ENCODE measurements around the gene RNF182.
A peak's percentile ranks its signal among the peaks of the same experiment; 100 is the strongest.
"Not testable (repeated sequence)": the region's sequence is repeated elsewhere in the genome, so short reads cannot be mapped to it uniquely, and the experiment has no call there.

RNF182 gene

GRCh38 chr6:13934721-13935120 lies 10.0 kb downstream of the RNF182 start:
- H3K9me3 ChIP-seq (ENCODE audit: low read depth, low read length) = 0 out of 2 replicates have a peak, but pooled peaks cover 7% of the 10 kb centered on the region
- peak overlapping the region; percentile 63; the same call in 1 of the 2 replicates for H3K27ac ChIP-seq
- TF ChIP-seq EZH2 (IDR thresholded peaks at IDR 0.05) (no peak), POLR2AphosphoS5 (IDR thresholded peaks at IDR 0.05; ENCODE audit: borderline replicate concordance, low read depth, low read length) (no peak), FOXP2 (optimal IDR thresholded peaks at IDR 0.05; ENCODE audit: control extremely low read depth, extremely low read length, insufficient read depth) (no peak)
- no peak for DNase-seq (ENCODE audit: low read depth, low spot score)
- peaks cover 31% of the 10 kb centered on the region for H3K36me3 ChIP-seq (ENCODE audit: insufficient read depth, low read length)
- H3K9ac ChIP-seq (ENCODE audit: insufficient read length) = no peak overlapping the region
- H3K4me3 ChIP-seq = peak overlapping the region; percentile 10; the same call in 1 of the 2 replicates

- Histone ChIP-seq H3K9me3 (ENCODE audit: low read depth, low read length) (peaks cover 7% of the 10 kb centered on the region; the same call in 1 of the 2 replicates), H3K36me3 (ENCODE audit: insufficient read depth, low read length) (peaks cover 32% of the 10 kb centered on the region), H3K27ac (peak overlapping the region; percentile 63; the same call in 1 of the 2 replicates), H3K9ac (ENCODE audit: insufficient read length) (no peak overlapping the region), H3K4me3 (peak overlapping the region; percentile 10; the same call in 1 of the 2 replicates)
- peak; percentile 66 for DNase-seq (ENCODE audit: low read depth, low spot score)
- peak; percentile 11; the same call in 1 of the 2 replicates for TF ChIP-seq POLR2AphosphoS5 (IDR thresholded peaks at IDR 0.05; ENCODE audit: borderline replicate concordance, low read depth, low read length)
- no peak for TF ChIP-seq EZH2 (IDR thresholded peaks at IDR 0.05)
- no peak for TF ChIP-seq FOXP2 (optimal IDR thresholded peaks at IDR 0.05; ENCODE audit: control extremely low read depth, extremely low read length, insufficient read depth)
Measured at GRCh38 chr6:13935190-13935880, 10.6 kb downstream of the RNF182 start.

- peak; percentile 86 for DNase-seq (ENCODE audit: low read depth, low spot score)
- Histone ChIP-seq H3K27ac (peak overlapping the region; percentile 63; the same call in 1 of the 2 replicates), H3K9me3 (ENCODE audit: low read depth, low read length) (peaks cover 12% of the 10 kb centered on the region; the same call in 1 of the 2 replicates), H3K36me3 (ENCODE audit: insufficient read depth, low read length) (peaks cover 36% of the 10 kb centered on the region)
- not testable (repeated sequence) for H3K9ac ChIP-seq (ENCODE audit: insufficient read length); H3K4me3 ChIP-seq
Measured at GRCh38 chr6:13935881-13936261, 11.1 kb downstream of the RNF182 start.

GRCh38 chr6:13941902-13942301 lies 17.1 kb downstream of the RNF182 start:
- Histone ChIP-seq H3K4me3 (no peak overlapping the region), H3K9me3 (ENCODE audit: low read depth, low read length) (peaks cover 23% of the 10 kb centered on the region; the same call in 1 of the 2 replicates), H3K27ac (no peak overlapping the region), H3K36me3 (ENCODE audit: insufficient read depth, low read length) (peaks cover 42% of the 10 kb centered on the region), H3K9ac (ENCODE audit: insufficient read length) (no peak overlapping the region)
- no peak for TF ChIP-seq POLR2AphosphoS5 (IDR thresholded peaks at IDR 0.05; ENCODE audit: borderline replicate concordance, low read depth, low read length)
- no peak for TF ChIP-seq EZH2 (IDR thresholded peaks at IDR 0.05)
- TF ChIP-seq FOXP2 (optimal IDR thresholded peaks at IDR 0.05; ENCODE audit: control extremely low read depth, extremely low read length, insufficient read depth) = no peak
- DNase-seq (ENCODE audit: low read depth, low spot score) = no peak

GRCh38 chr6:13943943-13944342 lies 19.2 kb downstream of the RNF182 start:
- peaks cover 51% of the 10 kb centered on the region for H3K36me3 ChIP-seq (ENCODE audit: insufficient read depth, low read length)
- TF ChIP-seq EZH2 (IDR thresholded peaks at IDR 0.05) (no peak), FOXP2 (optimal IDR thresholded peaks at IDR 0.05; ENCODE audit: control extremely low read depth, extremely low read length, insufficient read depth) (no peak), POLR2AphosphoS5 (IDR thresholded peaks at IDR 0.05; ENCODE audit: borderline replicate concordance, low read depth, low read length) (no peak)
- DNase-seq (ENCODE audit: low read depth, low spot score) = no peak
- H3K27ac ChIP-seq = no peak overlapping the region
- peaks cover 20% of the 10 kb centered on the region; the same call in 1 of the 2 replicates for H3K9me3 ChIP-seq (ENCODE audit: low read depth, low read length)
- no peak overlapping the region for H3K4me3 ChIP-seq
- no peak overlapping the region for H3K9ac ChIP-seq (ENCODE audit: insufficient read length)

- H3K4me3 ChIP-seq = no peak overlapping the region
- no peak overlapping the region for H3K9ac ChIP-seq (ENCODE audit: insufficient read length)
- no peak for DNase-seq (ENCODE audit: low read depth, low spot score)
- no peak for TF ChIP-seq EZH2 (IDR thresholded peaks at IDR 0.05)
- no peak for TF ChIP-seq POLR2AphosphoS5 (IDR thresholded peaks at IDR 0.05; ENCODE audit: borderline replicate concordance, low read depth, low read length)
- TF ChIP-seq FOXP2 (optimal IDR thresholded peaks at IDR 0.05; ENCODE audit: control extremely low read depth, extremely low read length, insufficient read depth) = no peak
- peaks cover 12% of the 10 kb centered on the region; the same call in 1 of the 2 replicates for H3K9me3 ChIP-seq (ENCODE audit: low read depth, low read length)
- no peak overlapping the region for H3K27ac ChIP-seq
- H3K36me3 ChIP-seq (ENCODE audit: insufficient read depth, low read length) = peaks cover 57% of the 10 kb centered on the region
Measured at GRCh38 chr6:13946506-13946905, 21.8 kb downstream of the RNF182 start.

GRCh38 chr6:13947611-13948178 lies 22.9 kb downstream of the RNF182 start:
- Histone ChIP-seq H3K9ac (ENCODE audit: insufficient read length) (no peak overlapping the region), H3K4me3 (no peak overlapping the region), H3K9me3 (ENCODE audit: low read depth, low read length) (peaks cover 9% of the 10 kb centered on the region; the same call in 1 of the 2 replicates), H3K27ac (no peak overlapping the region), H3K36me3 (ENCODE audit: insufficient read depth, low read length) (peaks cover 53% of the 10 kb centered on the region)
- TF ChIP-seq EZH2 (IDR thresholded peaks at IDR 0.05) (no peak), POLR2AphosphoS5 (IDR thresholded peaks at IDR 0.05; ENCODE audit: borderline replicate concordance, low read depth, low read length) (no peak), FOXP2 (optimal IDR thresholded peaks at IDR 0.05; ENCODE audit: control extremely low read depth, extremely low read length, insufficient read depth) (no peak)
- no peak for DNase-seq (ENCODE audit: low read depth, low spot score)

- H3K36me3 ChIP-seq (ENCODE audit: insufficient read depth, low read length) = peaks cover 48% of the 10 kb centered on the region
- no peak overlapping the region for H3K4me3 ChIP-seq
- no peak overlapping the region for H3K27ac ChIP-seq
- no peak overlapping the region for H3K9ac ChIP-seq (ENCODE audit: insufficient read length)
- DNase-seq (ENCODE audit: low read depth, low spot score) = no peak
- H3K9me3 ChIP-seq (ENCODE audit: low read depth, low read length) = peaks cover 3% of the 10 kb centered on the region; the same call in 1 of the 2 replicates
- TF ChIP-seq EZH2 (IDR thresholded peaks at IDR 0.05) = no peak
Measured at GRCh38 chr6:13952101-13952500, 27.3 kb downstream of the RNF182 start.
